ENCODE measurements around the gene INHBB.
"Not testable (repeated sequence)": the region's sequence is repeated elsewhere in the genome, so short reads cannot be mapped to it uniquely, and the experiment has no call there.

The INHBB gene

GRCh38 chr2:120383631-120384340, 37.9 kb downstream of the INHBB start:
- no peak for DNase-seq

- DNase-seq, result no peak
These were observed 38.8 kb downstream of the INHBB start for GRCh38 chr2:120384486-120385354.

- no peak for DNase-seq
These were observed 39.6 kb downstream of the INHBB start for GRCh38 chr2:120385355-120386127.

GRCh38 chr2:120388222-120389035, 42.5 kb downstream of the INHBB start:
- DNase-seq, result no peak

- DNase-seq, result no peak
These were observed 43.1 kb downstream of the INHBB start for GRCh38 chr2:120389036-120389391.

- DNase-seq, result no peak
These were observed 44.6 kb downstream of the INHBB start for GRCh38 chr2:120390381-120391055.

GRCh38 chr2:120391382-120391781, 45.4 kb downstream of the INHBB start:
- DNase-seq, result not testable (repeated sequence)

- no peak for DNase-seq
These were observed 46.2 kb downstream of the INHBB start for GRCh38 chr2:120391911-120392665.

GRCh38 chr2:120392923-120393322, 47.0 kb downstream of the INHBB start:
- DNase-seq, result no peak

- DNase-seq, result no peak
These were observed 47.5 kb downstream of the INHBB start for GRCh38 chr2:120393456-120393855.

GRCh38 chr2:120394764-120395163, 48.8 kb downstream of the INHBB start:
- DNase-seq, result no peak

- no peak for DNase-seq
These were observed 49.5 kb downstream of the INHBB start for GRCh38 chr2:120395221-120396012.

GRCh38 chr2:120396013-120396860, 50.3 kb downstream of the INHBB start:
- DNase-seq, result no peak

GRCh38 chr2:120396861-120397811, 51.2 kb downstream of the INHBB start:
- DNase-seq, result no peak

GRCh38 chr2:120398051-120398995, 52.4 kb downstream of the INHBB start:
- DNase-seq, result no peak

- DNase-seq, result no peak
These were observed 53.3 kb downstream of the INHBB start for GRCh38 chr2:120398996-120399888.
